Activated B cell treated with CpG ODN at 0.5 μM for 24 hours (primary cell): ENCODE measurements around the gene GLB1L3. TPM values are rescaled to one million over a fixed set of nuclear protein-coding genes. Genes with fewer than 3 reads are reported as not detected.

Experiments used
- ATAC-seq: fragments of 200-7000 bp; cut with Tn5 transposase; one replicate; pipeline ENCODE4 v1.10.0; 2021; ENCODE audit warnings: low read depth, mild to moderate bottlenecking, moderate library complexity
- CTCF ChIA-PET: fragments of 350-600 bp; sonication (Branson Sonifier 250); formaldehyde crosslinking; loops from one replicate; lab custom pipeline; 2021; ENCODE audit warnings: antibody characterized with exemption; lab: Charles Lee
- POLR2A ChIA-PET: fragments of 350-600 bp; sonication (Branson Sonifier 250); formaldehyde crosslinking; loops from one replicate; lab custom pipeline; 2021; ENCODE audit warnings: antibody characterized with exemption; lab: Charles Lee
- DNase-seq: peaks from one replicate; pipeline ENCODE4 v3.0.0; 2022
- H3K27ac Mint-ChIP-seq: one replicate; pipeline ENCODE4 v1.8.0; 2020; ENCODE audit warnings: mixed read lengths
- H3K27me3 Mint-ChIP-seq: one replicate; pipeline ENCODE4 v1.8.0; 2021; ENCODE audit warnings: mixed read lengths
- H3K36me3 Mint-ChIP-seq: one replicate; pipeline ENCODE4 v1.8.0; 2021; ENCODE audit warnings: low read depth, mixed read lengths
- H3K4me1 Mint-ChIP-seq: one replicate; pipeline ENCODE4 v1.8.0; 2021; ENCODE audit warnings: mixed read lengths
- H3K4me3 Mint-ChIP-seq: one replicate; pipeline ENCODE4 v1.8.0; 2020; ENCODE audit warnings: mild to moderate bottlenecking, mixed read lengths
- H3K9me3 Mint-ChIP-seq: one replicate; pipeline ENCODE4 v1.8.0; 2020; ENCODE audit warnings: mixed read lengths
- intact Hi-C: fragments of 100-400 bp; cut with micrococcal nuclease; formaldehyde crosslinking; loops from one replicate; pipeline ENCODE4 v1.15.1; 2024
- total RNA-seq: library from RNA; stranded (reverse); gene quantifications from 2 replicates; pipeline ENCODE4 v1.2.3, GENCODE V29; 2022
- TF ChIP-seq, protein P1 (sequence below): fragments of 200-600 bp; IDR thresholded peaks from one replicate; pipeline ENCODE4 v1.8.0; 2022; ENCODE audit warnings: antibody characterized with exemption, mild to moderate bottlenecking

Gene GLB1L3
- total RNA-seq, 1 donor from 2014 or later: not detected

DNA sequence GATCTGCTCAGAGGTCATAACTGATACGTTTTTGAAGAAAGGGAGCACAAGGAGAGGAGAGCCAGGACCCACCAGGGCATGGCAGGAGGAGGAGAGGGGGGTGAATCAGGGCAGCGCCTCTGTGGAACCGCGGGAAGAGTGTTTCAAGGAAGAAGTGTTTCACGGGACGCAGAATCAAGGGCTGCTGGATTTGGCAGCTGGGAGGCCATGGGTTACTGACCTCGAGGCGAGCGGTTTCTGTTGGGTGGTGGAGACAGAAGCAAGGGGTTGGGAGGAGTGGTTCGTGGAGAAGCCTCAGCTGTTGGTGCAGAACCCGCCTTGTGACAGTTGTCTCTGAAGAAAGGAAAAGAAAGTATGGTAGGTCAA lies 38.6 kb upstream of the GLB1L3 start:
- ATAC-seq (no peak), DNase-seq (no peak)
- intact Hi-C loops: no loop called here
- no peak overlapping the region for H3K4me3 Mint-ChIP-seq
- peaks cover 2% of the 10 kb centered on the region for H3K4me1 Mint-ChIP-seq
- CTCF ChIA-PET: no interaction called here
- H3K36me3 Mint-ChIP-seq: peaks cover 18% of the 10 kb centered on the region
- H3K27ac Mint-ChIP-seq: no peak overlapping the region
- POLR2A ChIA-PET: no interaction called here
- peaks cover 1% of the 10 kb centered on the region for H3K27me3 Mint-ChIP-seq
- TF ChIP-seq, protein P1, sequence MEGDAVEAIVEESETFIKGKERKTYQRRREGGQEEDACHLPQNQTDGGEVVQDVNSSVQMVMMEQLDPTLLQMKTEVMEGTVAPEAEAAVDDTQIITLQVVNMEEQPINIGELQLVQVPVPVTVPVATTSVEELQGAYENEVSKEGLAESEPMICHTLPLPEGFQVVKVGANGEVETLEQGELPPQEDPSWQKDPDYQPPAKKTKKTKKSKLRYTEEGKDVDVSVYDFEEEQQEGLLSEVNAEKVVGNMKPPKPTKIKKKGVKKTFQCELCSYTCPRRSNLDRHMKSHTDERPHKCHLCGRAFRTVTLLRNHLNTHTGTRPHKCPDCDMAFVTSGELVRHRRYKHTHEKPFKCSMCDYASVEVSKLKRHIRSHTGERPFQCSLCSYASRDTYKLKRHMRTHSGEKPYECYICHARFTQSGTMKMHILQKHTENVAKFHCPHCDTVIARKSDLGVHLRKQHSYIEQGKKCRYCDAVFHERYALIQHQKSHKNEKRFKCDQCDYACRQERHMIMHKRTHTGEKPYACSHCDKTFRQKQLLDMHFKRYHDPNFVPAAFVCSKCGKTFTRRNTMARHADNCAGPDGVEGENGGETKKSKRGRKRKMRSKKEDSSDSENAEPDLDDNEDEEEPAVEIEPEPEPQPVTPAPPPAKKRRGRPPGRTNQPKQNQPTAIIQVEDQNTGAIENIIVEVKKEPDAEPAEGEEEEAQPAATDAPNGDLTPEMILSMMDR: no peak
- no peaks in the 10 kb centered on the region for H3K9me3 Mint-ChIP-seq

DNA sequence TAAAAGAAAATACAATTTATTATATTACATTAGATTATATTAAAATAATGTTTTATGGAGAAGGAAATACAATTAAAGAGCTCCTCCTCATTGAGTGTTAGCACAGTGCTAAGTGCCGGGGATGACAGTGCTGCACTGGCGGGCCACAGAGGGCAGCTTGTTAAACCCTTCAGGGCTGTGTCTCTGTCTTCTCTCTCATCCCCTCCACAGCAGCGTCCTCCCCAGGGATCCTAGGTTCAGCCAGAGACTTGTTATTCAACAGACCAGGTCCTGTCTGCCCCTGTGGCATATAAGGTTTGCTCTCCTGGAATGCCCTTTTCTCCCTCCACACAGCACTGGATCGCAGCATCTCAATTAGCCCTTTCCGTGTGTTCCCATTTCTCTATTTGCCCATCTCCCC lies 37.2 kb upstream of the GLB1L3 start:
- TF ChIP-seq, protein P1: no peak
- intact Hi-C loops: no loop called here
- no peak for ATAC-seq
- no peak for DNase-seq
- no peak overlapping the region for H3K27ac Mint-ChIP-seq
- no peaks in the 10 kb centered on the region for H3K9me3 Mint-ChIP-seq
- no peaks in the 10 kb centered on the region for H3K27me3 Mint-ChIP-seq
- ChIA-PET CTCF (no interaction called here), POLR2A (interaction anchor here (0.5 to 2.0 kb wide), 3 partner anchors 11 to 170 kb away, joined by 3 to 7 read pairs (median 3); partner anchors contain the start of genes JAM3, NCAPD3 and VPS26B)
- no peak overlapping the region for H3K4me3 Mint-ChIP-seq
- no peaks in the 10 kb centered on the region for H3K4me1 Mint-ChIP-seq
- peaks cover 23% of the 10 kb centered on the region for H3K36me3 Mint-ChIP-seq

DNA sequence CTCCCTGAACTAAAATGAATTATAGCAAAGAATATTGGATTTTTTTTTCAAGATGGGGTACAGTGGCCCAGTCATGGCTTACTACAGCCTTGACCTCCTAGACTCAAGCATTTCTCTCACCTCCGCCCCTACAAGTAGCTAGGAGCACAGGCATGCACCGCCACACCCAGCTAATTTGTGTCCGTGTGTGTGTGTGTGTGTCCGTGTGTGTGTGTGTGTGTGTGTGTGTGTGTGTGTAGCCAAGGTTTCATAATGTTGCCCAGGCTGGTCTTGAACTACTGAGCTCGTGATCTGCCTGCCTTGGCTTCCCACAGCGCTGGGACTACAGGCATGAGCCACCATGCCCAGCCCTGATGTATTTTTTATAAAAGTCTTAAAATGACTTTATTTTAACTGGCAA lies 35.6 kb upstream of the GLB1L3 start:
- no peak for DNase-seq
- no peak overlapping the region for H3K4me3 Mint-ChIP-seq
- intact Hi-C loops: no loop called here
- H3K9me3 Mint-ChIP-seq: no peaks in the 10 kb centered on the region
- no peak for ATAC-seq
- POLR2A ChIA-PET: no interaction called here
- no peaks in the 10 kb centered on the region for H3K27me3 Mint-ChIP-seq
- TF ChIP-seq, protein P1: no peak
- peaks cover 19% of the 10 kb centered on the region for H3K36me3 Mint-ChIP-seq
- no peak overlapping the region for H3K27ac Mint-ChIP-seq
- CTCF ChIA-PET: interaction anchor here (5.5 kb wide), 1 partner anchor 33 kb away, joined by 45 read pairs; no protein-coding TSS in a partner anchor
- H3K4me1 Mint-ChIP-seq: no peaks in the 10 kb centered on the region

DNA sequence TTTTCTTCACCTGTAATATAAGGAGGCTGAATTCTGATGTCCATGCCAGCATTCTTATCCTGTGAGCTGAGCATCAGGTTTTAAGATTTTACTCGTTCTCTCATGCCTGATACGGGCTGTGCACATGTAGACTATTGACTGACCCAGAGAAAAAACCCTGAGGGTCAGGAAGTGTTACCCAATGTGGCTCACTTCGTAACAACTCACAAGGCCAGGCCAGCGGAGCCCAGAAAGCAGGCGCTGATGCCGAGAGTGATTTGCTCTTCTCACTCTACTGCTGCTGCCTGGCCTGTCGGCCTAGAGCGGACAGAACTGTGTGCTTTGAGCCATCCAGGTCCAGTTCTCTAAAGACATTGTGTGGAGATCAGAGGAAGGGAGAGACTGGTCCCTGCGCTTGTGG lies 33.8 kb upstream of the GLB1L3 start:
- no peaks in the 10 kb centered on the region for H3K4me1 Mint-ChIP-seq
- ChIA-PET POLR2A (interaction anchor here (1.0 kb wide), 1 partner anchor 17 kb away, joined by 3 read pairs; no protein-coding TSS in a partner anchor), CTCF (interaction anchor here (5.5 kb wide), 1 partner anchor 34 kb away, joined by 45 read pairs; no protein-coding TSS in a partner anchor)
- DNase-seq (no peak), ATAC-seq (no peak)
- TF ChIP-seq, protein P1: no peak
- no peaks in the 10 kb centered on the region for H3K27me3 Mint-ChIP-seq
- H3K4me3 Mint-ChIP-seq: no peak overlapping the region
- no peak overlapping the region for H3K27ac Mint-ChIP-seq
- intact Hi-C loops: no loop called here
- peaks cover 26% of the 10 kb centered on the region for H3K36me3 Mint-ChIP-seq
- H3K9me3 Mint-ChIP-seq: no peaks in the 10 kb centered on the region

DNA sequence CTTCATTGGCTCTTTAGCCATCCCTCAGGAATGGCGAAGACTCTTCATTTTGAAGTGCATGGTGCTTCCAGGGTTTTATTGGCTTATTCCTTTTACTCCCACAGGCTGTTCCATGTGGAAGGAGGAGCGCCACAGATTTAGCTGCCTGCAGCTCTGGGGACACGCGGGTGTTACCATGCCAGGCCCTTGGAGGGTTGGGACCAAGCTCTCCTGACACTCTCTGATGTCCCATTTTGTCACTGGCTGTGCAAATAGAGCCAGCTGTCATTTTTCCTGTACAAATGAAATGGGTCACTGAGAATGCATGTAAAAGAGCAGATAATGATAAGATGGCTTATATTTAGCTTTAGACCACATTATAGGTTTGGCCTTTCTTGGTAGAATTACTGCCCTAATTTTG lies 32.3 kb upstream of the GLB1L3 start:
- CTCF ChIA-PET: interaction anchor here (1.3 to 5.5 kb wide), 6 partner anchors 14 to 194 kb away, joined by 4 to 45 read pairs (median 6); partner anchors contain the start of genes NCAPD3 and VPS26B
- no peak for DNase-seq
- POLR2A ChIA-PET: interaction anchor here (1.0 to 1.7 kb wide), 2 partner anchors 15 to 37 kb away, joined by 3 to 7 read pairs; no protein-coding TSS in a partner anchor
- H3K27ac Mint-ChIP-seq: no peak overlapping the region
- intact Hi-C loops: loop anchor here (1.0 kb wide), 3 partner anchors 16 to 194 kb away; no protein-coding TSS in a partner anchor
- H3K27me3 Mint-ChIP-seq: no peaks in the 10 kb centered on the region
- H3K9me3 Mint-ChIP-seq: no peaks in the 10 kb centered on the region
- no peak for ATAC-seq
- TF ChIP-seq, protein P1: no peak
- H3K4me1 Mint-ChIP-seq: no peaks in the 10 kb centered on the region
- H3K4me3 Mint-ChIP-seq: no peak overlapping the region
- peaks cover 38% of the 10 kb centered on the region for H3K36me3 Mint-ChIP-seq
